HepG2 (cell line): ENCODE data around the gene ACP2. TPM values are rescaled to one million over a fixed set of nuclear protein-coding genes. Genes with fewer than 3 reads are reported as not detected.

ENCODE experiments used
- ATAC-seq: fragments of 200-7000 bp; cut with Tn5 transposase; 3 replicates; pipeline ENCODE4 v1.9.1; 2020; ENCODE audit warnings: mild to moderate bottlenecking, moderate library complexity
- BruUV-seq: library from RNA; stranded (reverse); fragments of 400-500 nt; replicated peaks from 2 replicates; lab custom pipeline; 2021; lab: Mats Ljungman, UMichigan
- CTCF ChIA-PET: fragments of 300-600 bp; formaldehyde crosslinking; extraction: SDS; loops from one replicate; lab custom pipeline; 2021; ENCODE audit warnings: low total read pairs, inconsistent platforms, low intra/inter-chr PET ratio; lab: Yijun Ruan, JAX
- POLR2A ChIA-PET: fragments of 350-600 bp; sonication (Branson Sonifier 250); formaldehyde crosslinking; loops from one replicate; lab custom pipeline; 2020; ENCODE audit warnings: antibody characterized with exemption, inconsistent platforms; lab: Yijun Ruan, JAX
- DNase-seq: peaks from one replicate; pipeline ENCODE4 v3.0.0-alpha.2; 2015; ENCODE audit warnings: low spot score
- FAIRE-seq: peaks from 3 replicates; lab custom pipeline; 2011; peaks lifted over from hg19 to GRCh38; lab: Jason Lieb, UNC
- H2AFZ ChIP-seq: one replicate; pipeline ENCODE4 v1.6.1; 2011; ENCODE audit warnings: low read length, inconsistent platforms
- H3K27ac ChIP-seq: fragments of 300-600 bp; 3 replicates; pipeline ENCODE4 v1.8.0; 2011; ENCODE audit warnings: mixed run types, mild to moderate bottlenecking, mixed read lengths, low read length, inconsistent platforms; ENCODE audit not compliant: insufficient read depth; ENCODE audit errors: extremely low read length
- H3K27me3 ChIP-seq, 2 experiments: fragments of 200-600 bp in 1 of 2; 2 replicates in 1 of 2; 3 replicates in 1 of 2; pipeline versions ENCODE4 v1.6.0 to v1.8.0; 2011; ENCODE audit warnings: low read length in 2 of 2, mild to moderate bottlenecking in 2 of 2, moderate library complexity in 2 of 2, inconsistent platforms in 1 of 2; ENCODE audit not compliant: insufficient read depth in 2 of 2, control insufficient read depth in 1 of 2
- H3K36me3 ChIP-seq, 2 experiments: fragments of 200-600 bp in 1 of 2; replicated peaks in 1 of 2; 2 replicates in 1 of 2; 3 replicates in 1 of 2; pipeline versions ENCODE4 v1.5.1 to v1.8.0; 2011; ENCODE audit warnings: low read length in 2 of 2, inconsistent platforms in 1 of 2; ENCODE audit not compliant: insufficient read depth in 2 of 2, control insufficient read depth in 1 of 2
- H3K4me1 ChIP-seq: 2 replicates; pipeline ENCODE4 v1.5.1; 2012; ENCODE audit warnings: low read length, inconsistent platforms; ENCODE audit not compliant: insufficient read depth
- H3K4me2 ChIP-seq: 2 replicates; pipeline ENCODE4 v1.6.0; 2011; ENCODE audit warnings: low read depth, low read length, inconsistent platforms
- H3K4me3 ChIP-seq, 3 experiments: fragments of 200-600 bp in 1 of 3; sonication (generic), shearing (Covaris generic) in 1 of 3; replicated peaks in 1 of 3; 2 replicates each; pipeline ENCODE4 v1.5.1; 2011 to 2016; ENCODE audit warnings: low read length in 3 of 3, inconsistent platforms in 2 of 3, low read depth in 2 of 3, mild to moderate bottlenecking in 2 of 3, control low read depth in 1 of 3, mixed read lengths in 1 of 3; ENCODE audit not compliant: insufficient read depth in 1 of 3
- H3K79me2 ChIP-seq: one replicate; pipeline ENCODE4 v1.6.1; 2011; ENCODE audit warnings: low read length, inconsistent platforms; ENCODE audit not compliant: insufficient read depth
- H3K9ac ChIP-seq: 2 replicates; pipeline ENCODE4 v1.6.0; 2011; ENCODE audit warnings: mild to moderate bottlenecking, low read depth, low read length, inconsistent platforms; ENCODE audit not compliant: insufficient read depth
- H3K9me3 ChIP-seq: 2 replicates; pipeline ENCODE4 v1.5.1; 2012; ENCODE audit warnings: mild to moderate bottlenecking, low read length
- H4K20me1 ChIP-seq: 2 replicates; pipeline ENCODE4 v1.6.0; 2011; ENCODE audit warnings: inconsistent platforms, mild to moderate bottlenecking, low read length, moderate library complexity; ENCODE audit not compliant: insufficient read depth
- CCDC6 ChIP-seq: sonication (generic); formaldehyde crosslinking; IDR thresholded peaks from 2 replicates; pipeline ENCODE4 v1.8.1; 2022; ENCODE audit warnings: mild to moderate bottlenecking, missing genetic modification reagents, moderate library complexity
- FIP1L1 ChIP-seq: fragments of 200-400 bp; formaldehyde crosslinking; IDR thresholded peaks from 2 replicates; pipeline ENCODE4 v1.6.1; 2018; ENCODE audit warnings: low read depth, mild to moderate bottlenecking, low read length, moderate library complexity, borderline replicate concordance; ENCODE audit not compliant: insufficient read depth
- NCOA5 ChIP-seq: sonication (generic); formaldehyde crosslinking; IDR thresholded peaks from 2 replicates; pipeline ENCODE4 v1.4.0; 2020; ENCODE audit warnings: missing genetic modification reagents
- PHF8 ChIP-seq: sonication (generic); formaldehyde crosslinking; IDR thresholded peaks from 2 replicates; pipeline ENCODE4 v1.5.0; 2020; ENCODE audit warnings: missing genetic modification reagents
- RARA ChIP-seq: IDR thresholded peaks from 2 replicates; pipeline ENCODE4 v1.6.1; 2016; ENCODE audit warnings: missing genetic modification reagents, missing compliant biosample characterization
- RFX3 ChIP-seq: IDR thresholded peaks from 2 replicates; pipeline ENCODE4 v1.6.1; 2016; ENCODE audit warnings: missing biosample characterization, missing genetic modification reagents
- SIX4 ChIP-seq: sonication (generic); formaldehyde crosslinking; IDR thresholded peaks from 2 replicates; pipeline ENCODE4 v1.4.0; 2020; ENCODE audit warnings: missing genetic modification reagents
- YEATS4 ChIP-seq: sonication (generic); formaldehyde crosslinking; IDR thresholded peaks from 2 replicates; pipeline ENCODE4 v1.4.0; 2020; ENCODE audit warnings: missing genetic modification reagents, borderline replicate concordance
- ZFY ChIP-seq: sonication (generic); formaldehyde crosslinking; IDR thresholded peaks from 2 replicates; pipeline ENCODE4 v1.4.0; 2020; ENCODE audit warnings: missing genetic modification reagents
- ZNF616 ChIP-seq: sonication (generic); formaldehyde crosslinking; IDR thresholded peaks from 2 replicates; pipeline ENCODE4 v1.5.0; 2020; ENCODE audit warnings: low read depth, mild to moderate bottlenecking, missing genetic modification reagents
- ZNF660 ChIP-seq: sonication (generic); formaldehyde crosslinking; IDR thresholded peaks from 2 replicates; pipeline ENCODE4 v1.5.1; 2020; ENCODE audit warnings: mild to moderate bottlenecking, low read depth, missing genetic modification reagents, borderline replicate concordance
- ZNF7 ChIP-seq: IDR thresholded peaks from 2 replicates; pipeline ENCODE4 v1.6.1; 2016; ENCODE audit warnings: missing biosample characterization, missing genetic modification reagents
- ZNF713 ChIP-seq: sonication (generic); formaldehyde crosslinking; IDR thresholded peaks from 2 replicates; pipeline ENCODE4 v1.4.0; 2020; ENCODE audit warnings: mild to moderate bottlenecking, missing genetic modification reagents
- ZNF768 ChIP-seq: sonication (generic); formaldehyde crosslinking; IDR thresholded peaks from 2 replicates; pipeline ENCODE4 v1.4.0; 2020; ENCODE audit warnings: missing genetic modification reagents
- WGBS: methylation state at CpG from one replicate; pipeline ENCODE4 v1.1.6; 2017; ENCODE audit warnings: low lambda C conversion rate; 5-methylcytosine and 5-hydroxymethylcytosine counted together
- in situ Hi-C: cut with HindIII; loops from 2 replicates; pipeline ENCODE4 v1.10.0; 2017; ENCODE audit warnings: low pct_unique_long_range_greater_than_20kb; ENCODE audit not compliant: extremely low pct_ligation_motif_present
- intact Hi-C: fragments of 100-400 bp; cut with micrococcal nuclease; formaldehyde crosslinking; loops from one replicate; pipeline ENCODE4 v1.10.0; 2022; ENCODE audit not compliant: unreplicated experiment
- polyA plus RNA-seq, 8 experiments: library from polyadenylated mRNA; depleted of rRNA in 3 of 8; stranded (reverse) in 7 of 8; unstranded in 1 of 8; fragments of >200 nt; fragmentation: Illumina TruSeq in 4 of 8; extraction: Trizol in 4 of 8; gene quantifications; 2 replicates each; pipeline versions ENCODE4 v1.2.1 to v1.2.3, GENCODE V29; 2011 to 2016; ENCODE audit warnings: low read depth in 4 of 8, missing spikeins in 1 of 8, mixed read lengths in 1 of 8; ENCODE audit not compliant: insufficient read depth in 1 of 8
- total RNA-seq, 5 experiments: library from RNA; depleted of rRNA; stranded (reverse); fragments of >200 nt; fragmentation: Illumina TruSeq; extraction: Trizol; gene quantifications; 2 replicates each; pipeline ENCODE4 v1.2.3, GENCODE V29; 2016; ENCODE audit warnings: low read depth in 1 of 5
- TF ChIP-seq, protein P1 (sequence below): sonication (generic); formaldehyde crosslinking; IDR thresholded peaks from 2 replicates; pipeline ENCODE4 v1.4.0; 2020; ENCODE audit warnings: missing genetic modification reagents
- TF ChIP-seq, protein P2 (sequence below): sonication (generic); formaldehyde crosslinking; conservative IDR thresholded peaks from 2 replicates; pipeline ENCODE4 v1.4.0; 2020; ENCODE audit warnings: mild to moderate bottlenecking, missing genetic modification reagents, moderate library complexity
- TF ChIP-seq, protein P3 (sequence below): sonication (generic); formaldehyde crosslinking; conservative IDR thresholded peaks from 2 replicates; pipeline ENCODE4 v1.8.0; 2022; ENCODE audit warnings: missing genetic modification reagents

Gene ACP2
- total and polyA plus RNA-seq, 2 of the 13 experiments (the other 11 are each of a cell fraction or from before 2014, with no cell fraction given): 17.7 to 20.2 TPM

DNA sequence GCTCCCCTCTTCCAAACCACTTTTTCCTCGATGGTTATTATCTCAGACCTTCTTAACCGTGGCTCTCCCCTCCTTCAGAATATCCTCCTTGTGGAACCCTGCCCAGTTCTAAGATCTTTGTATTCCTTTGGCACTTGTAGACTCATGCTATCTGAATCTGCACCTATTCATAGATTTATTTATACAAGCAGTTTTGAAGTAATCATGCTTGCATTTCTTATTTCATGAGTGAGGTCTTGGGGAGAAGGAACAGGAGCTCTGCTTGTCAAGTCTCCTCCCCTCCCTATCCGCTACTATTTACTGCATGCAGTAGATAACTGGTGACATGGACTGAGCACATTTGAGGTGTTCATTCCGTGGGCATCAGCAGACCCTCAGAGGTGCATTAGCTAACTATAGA, 15.9 kb upstream of the ACP2 start:
- no TSS peak for BruUV-seq

GRCh38 chr11:47264119-47264518, 15.5 kb upstream of the ACP2 start:
- in situ Hi-C loops (no loop called here), intact Hi-C loops (no loop called here)
- H3K4me3 ChIP-seq: no peak overlapping the region
- H3K4me2 ChIP-seq: no peak overlapping the region
- H3K27me3 ChIP-seq: no peaks in the 10 kb centered on the region
- H3K36me3 ChIP-seq: peaks cover 2 to 3% of the 10 kb centered on the region in 2 experiments; a peak in 3 of 5 replicates
- ChIA-PET POLR2A (interaction anchor here (0.9 to 1.7 kb wide), 3 partner anchors 9 to 79 kb away, joined by 3 to 8 read pairs (median 4); partner anchors contain the start of gene DDB2), CTCF (no interaction called here)
- no peak for FAIRE-seq
- H3K79me2 ChIP-seq: no peaks in the 10 kb centered on the region
- no peak overlapping the region for H3K9ac ChIP-seq
- BruUV-seq: no TSS peak
- no peak overlapping the region for H3K27ac ChIP-seq
- WGBS: 96% methylated on average over 6 of the region's 6 CpGs
- no peak for ATAC-seq
- H4K20me1 ChIP-seq: no peaks in the 10 kb centered on the region
- H2AFZ ChIP-seq: no peak overlapping the region
- peaks cover 42% of the 10 kb centered on the region for H3K4me1 ChIP-seq
- DNase-seq: no peak
- H3K9me3 ChIP-seq: no peaks in the 10 kb centered on the region
- TF ChIP-seq RARA (no peak), FIP1L1 (no peak), ZNF616 (no peak), RFX3 (no peak), ZNF660 (no peak), ZNF713 (no peak), ZNF7 (CRISPR knock-in tag) (no peak)
- TF ChIP-seq, protein P1, sequence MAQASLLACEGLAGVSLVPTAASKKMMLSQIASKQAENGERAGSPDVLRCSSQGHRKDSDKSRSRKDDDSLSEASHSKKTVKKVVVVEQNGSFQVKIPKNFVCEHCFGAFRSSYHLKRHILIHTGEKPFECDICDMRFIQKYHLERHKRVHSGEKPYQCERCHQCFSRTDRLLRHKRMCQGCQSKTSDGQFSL: no peak
- TF ChIP-seq, protein P2, sequence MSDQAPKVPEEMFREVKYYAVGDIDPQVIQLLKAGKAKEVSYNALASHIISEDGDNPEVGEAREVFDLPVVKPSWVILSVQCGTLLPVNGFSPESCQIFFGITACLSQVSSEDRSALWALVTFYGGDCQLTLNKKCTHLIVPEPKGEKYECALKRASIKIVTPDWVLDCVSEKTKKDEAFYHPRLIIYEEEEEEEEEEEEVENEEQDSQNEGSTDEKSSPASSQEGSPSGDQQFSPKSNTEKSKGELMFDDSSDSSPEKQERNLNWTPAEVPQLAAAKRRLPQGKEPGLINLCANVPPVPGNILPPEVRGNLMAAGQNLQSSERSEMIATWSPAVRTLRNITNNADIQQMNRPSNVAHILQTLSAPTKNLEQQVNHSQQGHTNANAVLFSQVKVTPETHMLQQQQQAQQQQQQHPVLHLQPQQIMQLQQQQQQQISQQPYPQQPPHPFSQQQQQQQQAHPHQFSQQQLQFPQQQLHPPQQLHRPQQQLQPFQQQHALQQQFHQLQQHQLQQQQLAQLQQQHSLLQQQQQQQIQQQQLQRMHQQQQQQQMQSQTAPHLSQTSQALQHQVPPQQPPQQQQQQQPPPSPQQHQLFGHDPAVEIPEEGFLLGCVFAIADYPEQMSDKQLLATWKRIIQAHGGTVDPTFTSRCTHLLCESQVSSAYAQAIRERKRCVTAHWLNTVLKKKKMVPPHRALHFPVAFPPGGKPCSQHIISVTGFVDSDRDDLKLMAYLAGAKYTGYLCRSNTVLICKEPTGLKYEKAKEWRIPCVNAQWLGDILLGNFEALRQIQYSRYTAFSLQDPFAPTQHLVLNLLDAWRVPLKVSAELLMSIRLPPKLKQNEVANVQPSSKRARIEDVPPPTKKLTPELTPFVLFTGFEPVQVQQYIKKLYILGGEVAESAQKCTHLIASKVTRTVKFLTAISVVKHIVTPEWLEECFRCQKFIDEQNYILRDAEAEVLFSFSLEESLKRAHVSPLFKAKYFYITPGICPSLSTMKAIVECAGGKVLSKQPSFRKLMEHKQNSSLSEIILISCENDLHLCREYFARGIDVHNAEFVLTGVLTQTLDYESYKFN (CRISPR knock-in tag): no peak

More for the DNA sequence above, 15.9 kb upstream of the ACP2 start:
- in situ Hi-C loops: no loop called here
- intact Hi-C loops: no loop called here
- POLR2A ChIA-PET: interaction anchor here (0.9 to 4.9 kb wide), 4 partner anchors 9 to 79 kb away, joined by 3 to 19 read pairs (median 6); partner anchors contain the start of genes ACP2 and DDB2
- Histone ChIP-seq H3K9ac (no peak overlapping the region), H3K27ac (no peak overlapping the region), H2AFZ (no peak overlapping the region), H3K27me3 (no peaks in the 10 kb centered on the region), H3K9me3 (no peaks in the 10 kb centered on the region), H3K4me3 (no peak overlapping the region), H3K79me2 (no peaks in the 10 kb centered on the region), H3K4me1 (peaks cover 40% of the 10 kb centered on the region), H3K4me2 (no peak overlapping the region), H3K36me3 (peaks cover 2 to 3% of the 10 kb centered on the region in 2 experiments; a peak in 3 of 5 replicates), H4K20me1 (no peaks in the 10 kb centered on the region)
- WGBS: 97% methylated on average over 4 of the region's 4 CpGs
- DNase-seq (no peak), FAIRE-seq (no peak), ATAC-seq (no peak)
- TF ChIP-seq NCOA5 (CRISPR knock-in tag) (no peak), CCDC6 (CRISPR knock-in tag) (no peak), ZNF768 (no peak), PHF8 (CRISPR knock-in tag) (no peak), ZFY (no peak), SIX4 (CRISPR knock-in tag) (no peak), YEATS4 (CRISPR knock-in tag) (no peak)
- TF ChIP-seq, protein P3, sequence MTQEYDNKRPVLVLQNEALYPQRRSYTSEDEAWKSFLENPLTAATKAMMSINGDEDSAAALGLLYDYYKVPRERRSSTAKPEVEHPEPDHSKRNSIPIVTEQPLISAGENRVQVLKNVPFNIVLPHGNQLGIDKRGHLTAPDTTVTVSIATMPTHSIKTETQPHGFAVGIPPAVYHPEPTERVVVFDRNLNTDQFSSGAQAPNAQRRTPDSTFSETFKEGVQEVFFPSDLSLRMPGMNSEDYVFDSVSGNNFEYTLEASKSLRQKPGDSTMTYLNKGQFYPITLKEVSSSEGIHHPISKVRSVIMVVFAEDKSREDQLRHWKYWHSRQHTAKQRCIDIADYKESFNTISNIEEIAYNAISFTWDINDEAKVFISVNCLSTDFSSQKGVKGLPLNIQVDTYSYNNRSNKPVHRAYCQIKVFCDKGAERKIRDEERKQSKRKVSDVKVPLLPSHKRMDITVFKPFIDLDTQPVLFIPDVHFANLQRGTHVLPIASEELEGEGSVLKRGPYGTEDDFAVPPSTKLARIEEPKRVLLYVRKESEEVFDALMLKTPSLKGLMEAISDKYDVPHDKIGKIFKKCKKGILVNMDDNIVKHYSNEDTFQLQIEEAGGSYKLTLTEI (CRISPR knock-in tag): no peak
- CTCF ChIA-PET: no interaction called here
